A673 (cell line): ENCODE results near the gene CENPT.

Experiments used
- CTCF ChIP-seq: fragments of 300-800, 200-600 bp; sonication (generic); conservative IDR thresholded peaks from 2 replicates; pipeline ENCODE4 v1.5.1; 2017; ENCODE audit warnings: low read depth, mild to moderate bottlenecking, antibody characterized with exemption, low read length, moderate library complexity, mixed read lengths
- EZH2 ChIP-seq: fragments of 200-600 bp; sonication (generic); IDR thresholded peaks from 2 replicates; pipeline ENCODE4 v1.6.1; 2017; ENCODE audit warnings: borderline replicate concordance, low read depth, mild to moderate bottlenecking, mixed read lengths, antibody characterized with exemption, low read length; ENCODE audit not compliant: poor library complexity, severe bottlenecking

- TF ChIP-seq CTCF (no peak), EZH2 (no peak)
These were observed 13.3 kb upstream of the CENPT start for GRCh38 chr16:67860589-67861398.
